Measurements from ENCODE around the gene NMT1. TPM values are rescaled to one million over a fixed set of nuclear protein-coding genes. Genes with fewer than 3 reads are reported as not detected.

Gene NMT1
- total RNA-seq, 2 experiments from 2014 or later, result 136 to 148 TPM

DNA sequence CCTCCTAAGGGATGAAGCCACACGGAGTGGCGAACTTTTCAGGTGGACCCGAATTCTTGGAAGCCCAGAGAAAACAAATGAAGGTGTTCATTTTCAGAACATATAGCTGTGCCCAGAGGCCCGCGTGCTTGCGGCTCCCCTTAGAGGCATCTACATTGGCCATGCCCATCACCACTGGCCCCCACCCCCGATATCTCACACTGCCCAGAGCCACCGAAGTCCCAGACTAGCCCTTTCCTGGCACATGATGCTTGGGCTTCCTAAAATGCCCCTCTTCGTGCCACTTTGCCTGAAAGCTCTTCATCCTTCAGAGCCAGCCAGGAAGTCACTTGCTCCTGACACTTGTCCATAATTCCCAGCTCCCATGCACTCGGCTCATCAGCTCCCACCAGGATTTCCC lies 85.0 kb downstream of the NMT1 start:
- no peak for ATAC-seq
- peak overlapping the region; percentile 99 for H3K4me3 Mint-ChIP-seq
- DNase-seq, result no peak
- peaks cover 12% of the 10 kb centered on the region for H3K36me3 Mint-ChIP-seq
- no peaks in the 10 kb centered on the region for H3K9me3 Mint-ChIP-seq (ENCODE audit: low read depth)
- CTCF ChIA-PET, result interaction anchor here (0.8 to 24.7 kb wide), 4 partner anchors 9 to 75 kb away, joined by 3 to 583 read pairs (median 32); partner anchors contain the start of genes ACBD4, FMNL1 and PLCD3
- H3K4me1 Mint-ChIP-seq, result peaks cover 42% of the 10 kb centered on the region
- peaks cover 2% of the 10 kb centered on the region for H3K27me3 Mint-ChIP-seq
- H3K27ac Mint-ChIP-seq, result peak overlapping the region; percentile 100

DNA sequence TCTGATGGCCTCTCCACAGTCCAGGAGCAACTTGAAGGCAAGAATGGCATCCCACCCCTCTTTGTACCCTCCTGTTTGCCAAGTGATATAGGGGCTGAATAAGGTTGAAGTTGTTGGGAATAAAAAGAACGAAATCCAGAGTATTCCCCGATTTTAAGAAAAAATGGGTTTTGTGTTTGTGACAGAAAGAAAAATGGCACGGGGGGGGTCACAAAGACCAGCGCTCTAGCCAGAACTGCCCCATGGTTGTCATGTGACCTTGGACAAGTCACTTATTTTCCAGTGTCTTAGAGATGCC lies 85.4 kb downstream of the NMT1 start:
- Mint-ChIP-seq H3K27ac (peak overlapping the region; percentile 100), H3K27me3 (peaks cover 2% of the 10 kb centered on the region), H3K9me3 (ENCODE audit: low read depth) (no peaks in the 10 kb centered on the region), H3K36me3 (peaks cover 12% of the 10 kb centered on the region), H3K4me1 (peaks cover 42% of the 10 kb centered on the region), H3K4me3 (peak overlapping the region; percentile 99)
- no peak for DNase-seq
- CTCF ChIA-PET, result interaction anchor here (0.8 to 24.7 kb wide), 3 partner anchors 8 to 74 kb away, joined by 5 to 583 read pairs (median 58); partner anchors contain the start of genes ACBD4, FMNL1 and PLCD3
- ATAC-seq, result no peak

- Mint-ChIP-seq H3K27me3 (peaks cover 2% of the 10 kb centered on the region), H3K4me3 (peak overlapping the region; percentile 99), H3K9me3 (ENCODE audit: low read depth) (no peaks in the 10 kb centered on the region), H3K4me1 (peaks cover 46% of the 10 kb centered on the region), H3K36me3 (peaks cover 12% of the 10 kb centered on the region), H3K27ac (peak overlapping the region; percentile 100)
- ATAC-seq (peak; percentile 6), DNase-seq (peak; percentile 84)
- CTCF ChIA-PET, result interaction anchor here (0.6 to 24.7 kb wide), 7 partner anchors 11 to 453 kb away, joined by 3 to 583 read pairs (median 59); partner anchors contain the start of genes ACBD4, FMNL1, HEXIM2 and PLCD3
Observed at GRCh38 chr17:45146890-45147580, 85.9 kb downstream of the NMT1 start.

- peak; percentile 28 for ATAC-seq
- DNase-seq, result peak; percentile 86
- H3K9me3 Mint-ChIP-seq (ENCODE audit: low read depth), result no peaks in the 10 kb centered on the region
- peak overlapping the region; percentile 100 for H3K27ac Mint-ChIP-seq
- CTCF ChIA-PET, result interaction anchor here (0.6 to 24.7 kb wide), 10 partner anchors 12 to 454 kb away, joined by 3 to 583 read pairs (median 57); partner anchors contain the start of genes ACBD4, FMNL1, HEXIM2 and PLCD3
- peaks cover 46% of the 10 kb centered on the region for H3K4me1 Mint-ChIP-seq
- H3K36me3 Mint-ChIP-seq, result peaks cover 12% of the 10 kb centered on the region
- peaks cover 2% of the 10 kb centered on the region for H3K27me3 Mint-ChIP-seq
- peak overlapping the region; percentile 99 for H3K4me3 Mint-ChIP-seq
Observed at GRCh38 chr17:45147581-45148182, 86.6 kb downstream of the NMT1 start.

DNA sequence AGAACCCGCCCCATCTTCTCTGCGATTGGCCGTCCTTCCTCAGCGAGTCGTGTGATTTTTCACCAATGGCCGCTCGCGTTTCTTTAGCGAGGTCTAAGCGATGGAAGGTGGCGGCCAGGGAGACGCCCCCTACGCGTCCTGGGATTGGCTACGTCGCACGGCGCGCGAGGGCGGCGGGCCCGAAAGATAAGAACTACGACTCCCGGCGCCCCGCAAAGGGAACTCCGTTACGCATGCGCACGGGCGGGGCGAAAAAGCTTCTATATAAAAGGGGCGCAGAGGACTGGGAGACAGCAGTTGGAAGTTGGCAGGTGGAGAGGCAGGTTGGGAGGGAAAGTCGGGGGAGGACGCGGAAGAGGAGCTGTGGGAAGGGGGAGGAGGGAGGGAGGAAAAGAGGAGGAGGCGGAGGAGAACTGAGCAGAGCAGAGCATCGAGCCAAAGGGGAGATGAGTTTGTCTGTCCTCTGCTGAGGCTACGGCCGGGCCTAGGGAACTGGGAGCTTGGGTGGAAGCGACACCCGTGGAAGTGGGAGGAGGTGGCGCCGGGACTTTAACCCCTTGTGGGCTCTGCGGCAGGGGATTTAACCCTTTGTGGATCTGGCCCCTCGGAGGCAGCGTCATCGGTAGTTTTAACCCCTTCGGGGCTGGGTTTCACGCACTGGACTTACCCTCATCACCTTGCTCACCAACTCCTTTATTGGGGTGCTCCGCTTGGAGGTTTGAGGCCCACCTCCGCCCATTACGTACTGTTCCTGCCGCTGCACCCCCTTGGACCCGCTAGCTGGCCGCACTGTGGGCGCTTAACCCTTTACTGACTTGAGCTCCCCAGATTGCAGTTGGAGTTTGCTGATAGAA lies 87.3 kb downstream of the NMT1 start, which contains the start of gene HEXIM1:
Gene HEXIM1 (plus strand): TSS at position 293 of the 854 bp plus-strand sequence. CDS start 716 bp downstream, outside the sequence.
- no peaks in the 10 kb centered on the region for H3K9me3 Mint-ChIP-seq (ENCODE audit: low read depth)
- peak within 1 kb of the TSS; percentile 100 for H3K27ac Mint-ChIP-seq
- H3K36me3 Mint-ChIP-seq, result peaks cover 12% of the 10 kb centered on the region
- H3K4me3 Mint-ChIP-seq, result peak within 1 kb of the TSS; percentile 99
- peak; percentile 76 for ATAC-seq
- CTCF ChIA-PET, result interaction anchor here (0.6 to 24.7 kb wide), 21 partner anchors 13 to 372 kb away, joined by 3 to 583 read pairs (median 6); partner anchors contain the start of genes ACBD4, FMNL1, HEXIM2 and MAP3K14
- peaks cover 2% of the 10 kb centered on the region for H3K27me3 Mint-ChIP-seq
- H3K4me1 Mint-ChIP-seq, result peaks cover 43% of the 10 kb centered on the region
- DNase-seq, result peak; percentile 99

- peaks cover 40% of the 10 kb centered on the region for H3K4me1 Mint-ChIP-seq
Observed at GRCh38 chr17:45149037-45149668, 88.0 kb downstream of the NMT1 start.

GRCh38 chr17:45149669-45150664 lies 88.8 kb downstream of the NMT1 start:
- H3K4me1 Mint-ChIP-seq, result peaks cover 38% of the 10 kb centered on the region
- CTCF ChIA-PET, result interaction anchor here (0.9 to 24.7 kb wide), 24 partner anchors 12 to 374 kb away, joined by 3 to 583 read pairs (median 6); partner anchors contain the start of genes ACBD4, FMNL1, HEXIM2 and MAP3K14
- DNase-seq (peak; percentile 68), ATAC-seq (peak; percentile 1)
- H3K36me3 Mint-ChIP-seq, result peaks cover 12% of the 10 kb centered on the region
- H3K9me3 Mint-ChIP-seq (ENCODE audit: low read depth), result no peaks in the 10 kb centered on the region
- peaks cover 2% of the 10 kb centered on the region for H3K27me3 Mint-ChIP-seq
- H3K27ac Mint-ChIP-seq, result peak overlapping the region; percentile 100
- H3K4me3 Mint-ChIP-seq, result peak overlapping the region; percentile 99

More at GRCh38 chr17:45149037-45149668, 88.0 kb downstream of the NMT1 start:
- DNase-seq (peak; percentile 91), ATAC-seq (peak; percentile 38)
- CTCF ChIA-PET, result interaction anchor here (0.7 to 24.7 kb wide), 25 partner anchors 13 to 373 kb away, joined by 3 to 583 read pairs (median 6); partner anchors contain the start of genes ACBD4, FMNL1, HEXIM2 and MAP3K14
- peak overlapping the region; percentile 99 for H3K4me3 Mint-ChIP-seq
- H3K36me3 Mint-ChIP-seq, result peaks cover 12% of the 10 kb centered on the region
- peak overlapping the region; percentile 100 for H3K27ac Mint-ChIP-seq
- no peaks in the 10 kb centered on the region for H3K9me3 Mint-ChIP-seq (ENCODE audit: low read depth)
- H3K27me3 Mint-ChIP-seq, result peaks cover 2% of the 10 kb centered on the region

DNA sequence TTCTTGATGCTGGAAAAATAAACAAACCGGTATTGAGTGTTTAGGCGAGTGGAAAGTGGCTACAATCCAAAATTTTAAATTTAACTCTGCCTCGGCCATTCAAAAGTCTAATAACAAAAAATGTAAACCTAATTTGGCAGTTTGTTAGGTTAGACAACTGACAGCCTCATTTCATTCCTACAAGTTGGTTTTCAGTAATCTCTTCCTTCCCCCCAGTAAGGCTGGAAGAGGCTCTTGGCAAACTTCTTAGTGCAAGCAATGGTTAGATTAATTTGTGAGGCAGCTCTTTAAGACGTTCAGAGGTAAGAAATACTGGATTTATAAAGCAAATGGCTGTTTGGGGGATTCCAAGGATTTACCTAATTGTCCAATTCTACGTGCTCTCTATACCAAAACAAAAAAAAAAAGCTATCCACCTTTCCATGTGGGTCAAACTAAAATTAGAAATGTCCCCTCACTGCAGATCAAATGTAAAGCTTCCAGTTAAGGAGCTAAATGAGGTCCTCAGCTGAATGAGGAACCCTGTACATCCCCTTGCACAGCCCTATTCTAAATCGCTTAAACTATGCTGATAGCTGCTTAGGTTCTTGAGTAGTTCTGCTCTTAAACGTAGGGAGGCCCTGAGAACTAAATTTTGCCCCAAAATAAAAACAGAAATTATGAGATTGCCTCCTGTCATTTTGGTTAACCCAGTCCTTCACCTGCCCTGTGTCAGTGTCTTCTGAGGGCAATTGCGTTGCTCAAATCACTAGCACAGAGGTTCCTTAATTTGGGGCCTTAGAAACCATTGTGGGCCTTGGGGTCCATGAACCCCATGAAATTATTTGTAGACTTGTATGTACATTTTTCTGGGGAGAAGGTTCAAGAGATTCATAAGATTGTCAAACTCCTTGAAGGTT lies 90.0 kb downstream of the NMT1 start:
- peaks cover 2% of the 10 kb centered on the region for H3K27me3 Mint-ChIP-seq
- H3K27ac Mint-ChIP-seq, result peak overlapping the region; percentile 85
- DNase-seq (no peak), ATAC-seq (no peak)
- H3K36me3 Mint-ChIP-seq, result peaks cover 12% of the 10 kb centered on the region
- H3K9me3 Mint-ChIP-seq (ENCODE audit: low read depth), result no peaks in the 10 kb centered on the region
- CTCF ChIA-PET, result interaction anchor here (0.7 to 24.7 kb wide), 20 partner anchors 10 to 1736 kb away, joined by 3 to 583 read pairs (median 7); partner anchors contain the start of genes ACBD4, FMNL1, HEXIM2 and NMT1
- peaks cover 37% of the 10 kb centered on the region for H3K4me1 Mint-ChIP-seq
- H3K4me3 Mint-ChIP-seq, result peak overlapping the region; percentile 99

GRCh38 chr17:45155029-45155428 lies 93.9 kb downstream of the NMT1 start:
- Mint-ChIP-seq H3K36me3 (peaks cover 19% of the 10 kb centered on the region), H3K4me1 (peaks cover 44% of the 10 kb centered on the region), H3K27me3 (no peaks in the 10 kb centered on the region), H3K4me3 (no peak overlapping the region), H3K9me3 (ENCODE audit: low read depth) (no peaks in the 10 kb centered on the region), H3K27ac (no peak overlapping the region)
- DNase-seq, result no peak
- CTCF ChIA-PET, result interaction anchor here (0.6 to 24.7 kb wide), 6 partner anchors 9 to 381 kb away, joined by 3 to 583 read pairs (median 4); partner anchors contain the start of genes ACBD4 and PLCD3
- ATAC-seq, result no peak

GRCh38 chr17:45155483-45155882 lies 94.4 kb downstream of the NMT1 start:
- no peak overlapping the region for H3K4me3 Mint-ChIP-seq

More at GRCh38 chr17:45155483-45155882, 94.4 kb downstream of the NMT1 start:
- ATAC-seq, result no peak
- CTCF ChIA-PET, result interaction anchor here (0.6 to 24.7 kb wide), 4 partner anchors 9 to 381 kb away, joined by 3 to 583 read pairs (median 72); partner anchors contain the start of genes ACBD4 and PLCD3
- no peak for DNase-seq
- H3K9me3 Mint-ChIP-seq (ENCODE audit: low read depth), result no peaks in the 10 kb centered on the region
- H3K27me3 Mint-ChIP-seq, result no peaks in the 10 kb centered on the region
- peaks cover 15% of the 10 kb centered on the region for H3K36me3 Mint-ChIP-seq
- peaks cover 44% of the 10 kb centered on the region for H3K4me1 Mint-ChIP-seq
- H3K27ac Mint-ChIP-seq, result no peak overlapping the region

Data from activated CD8-positive, alpha-beta memory T cell treated with anti-CD3 and anti-CD28 coated beads, Interleukin-2, amount 10 ng/mL, durations not matched to agents 7 days and 5 days (primary cell).